H9 (cell line): Measurements from ENCODE around the gene NFKBIA. TPM values are rescaled to one million over a fixed set of nuclear protein-coding genes. Genes with fewer than 3 reads are reported as not detected.

ENCODE experiments used
- DNase-seq: peaks from one replicate; pipeline ENCODE4 v3.0.0-alpha.2; 2017
- H2AFZ ChIP-seq: one replicate; pipeline ENCODE4 v1.6.1; 2013; ENCODE audit warnings: mild to moderate bottlenecking, low read length, control low read depth, moderate library complexity
- H2AK5ac ChIP-seq: 2 replicates; pipeline ENCODE4 v1.6.1; 2013; ENCODE audit warnings: low read length, control low read depth, mixed read lengths; ENCODE audit not compliant: insufficient read length
- H2BK120ac ChIP-seq: one replicate; pipeline ENCODE4 v1.6.1; 2013; ENCODE audit warnings: low read depth, mild to moderate bottlenecking, low read length, control low read depth, inconsistent platforms; ENCODE audit not compliant: poor library complexity, severe bottlenecking
- H2BK12ac ChIP-seq: 2 replicates; pipeline ENCODE4 v1.6.1; 2013; ENCODE audit warnings: low read length, control low read depth, mixed read lengths, low read depth; ENCODE audit not compliant: insufficient read length
- H2BK15ac ChIP-seq: 2 replicates; pipeline ENCODE4 v1.6.1; 2013; ENCODE audit warnings: low read depth, low read length, control low read depth
- H2BK20ac ChIP-seq: one replicate; pipeline ENCODE4 v1.6.1; 2013; ENCODE audit warnings: low read depth, mild to moderate bottlenecking, low read length, control low read depth, inconsistent platforms; ENCODE audit not compliant: poor library complexity, severe bottlenecking
- H2BK5ac ChIP-seq: 2 replicates; pipeline ENCODE4 v1.6.1; 2013; ENCODE audit warnings: low read length, control low read depth, mixed read lengths; ENCODE audit not compliant: insufficient read length
- H3K14ac ChIP-seq: 2 replicates; pipeline ENCODE4 v1.6.1; 2013; ENCODE audit warnings: low read length, control low read depth; ENCODE audit not compliant: insufficient read depth
- H3K18ac ChIP-seq: 2 replicates; pipeline ENCODE4 v1.6.1; 2013; ENCODE audit warnings: low read depth, mild to moderate bottlenecking, mixed read lengths, low read length, control low read depth; ENCODE audit not compliant: insufficient read length
- H3K23ac ChIP-seq: 2 replicates; pipeline ENCODE4 v1.6.1; 2013; ENCODE audit warnings: low read length, control low read depth, mixed read lengths, low read depth; ENCODE audit not compliant: insufficient read length
- H3K23me2 ChIP-seq: 2 replicates; pipeline ENCODE4 v1.6.1; 2013; ENCODE audit warnings: low read depth, mild to moderate bottlenecking, mixed read lengths, low read length, control low read depth; ENCODE audit not compliant: insufficient read length, poor library complexity, severe bottlenecking
- H3K27ac ChIP-seq: 2 replicates; pipeline ENCODE4 v1.5.1; 2013; ENCODE audit warnings: low read length, control low read depth, mixed read lengths, low read depth; ENCODE audit not compliant: insufficient read length
- H3K27me3 ChIP-seq: 2 replicates; pipeline ENCODE4 v1.6.1; 2013; ENCODE audit warnings: low read length, control low read depth, inconsistent platforms; ENCODE audit not compliant: insufficient read depth
- H3K4ac ChIP-seq: 2 replicates; pipeline ENCODE4 v1.6.1; 2013; ENCODE audit warnings: low read depth, mild to moderate bottlenecking, control low read depth, inconsistent platforms, low read length, moderate library complexity
- H3K4me1 ChIP-seq: 2 replicates; pipeline ENCODE4 v1.6.1; 2013; ENCODE audit warnings: low read length, control low read depth, inconsistent platforms; ENCODE audit not compliant: insufficient read depth
- H3K4me2 ChIP-seq: 2 replicates; pipeline ENCODE4 v1.6.1; 2013; ENCODE audit warnings: low read length, control low read depth, mixed read lengths; ENCODE audit not compliant: insufficient read length, insufficient read depth
- H3K56ac ChIP-seq: 2 replicates; pipeline ENCODE4 v1.6.1; 2013; ENCODE audit warnings: low read depth, mild to moderate bottlenecking, mixed read lengths, low read length, control low read depth; ENCODE audit not compliant: insufficient read length
- H3K79me1 ChIP-seq: 2 replicates; pipeline ENCODE4 v1.6.1; 2013; ENCODE audit warnings: low read depth, mild to moderate bottlenecking, moderate library complexity, low read length, control low read depth, inconsistent platforms; ENCODE audit not compliant: insufficient read depth, poor library complexity, severe bottlenecking
- H3K79me2 ChIP-seq: 2 replicates; pipeline ENCODE4 v1.6.1; 2013; ENCODE audit warnings: low read length, control low read depth, inconsistent platforms; ENCODE audit not compliant: insufficient read depth
- H3K9ac ChIP-seq: 2 replicates; pipeline ENCODE4 v1.6.1; 2013; ENCODE audit warnings: low read length, control low read depth, mixed read lengths; ENCODE audit not compliant: insufficient read length; ENCODE audit errors: extremely low read depth
- H3K9me3 ChIP-seq: one replicate; pipeline ENCODE4 v1.6.1; 2013; ENCODE audit warnings: low read depth, low read length, inconsistent platforms; ENCODE audit not compliant: control insufficient read depth
- H3T11ph ChIP-seq: one replicate; pipeline ENCODE4 v1.6.1; 2013; ENCODE audit warnings: mild to moderate bottlenecking, low read length, control low read depth, inconsistent platforms
- H4K20me1 ChIP-seq: one replicate; pipeline ENCODE4 v1.6.1; 2013; ENCODE audit not compliant: control insufficient read depth, insufficient read length, insufficient read depth
- H4K5ac ChIP-seq: 2 replicates; pipeline ENCODE4 v1.6.1; 2013; ENCODE audit warnings: low read depth, mild to moderate bottlenecking, mixed read lengths, low read length, control low read depth; ENCODE audit not compliant: insufficient read length
- H4K8ac ChIP-seq: replicated peaks from 2 replicates; pipeline ENCODE4 v1.6.1; 2013; ENCODE audit warnings: low read length, control low read depth, mixed read lengths, low read depth; ENCODE audit not compliant: insufficient read length
- H4K91ac ChIP-seq: 2 replicates; pipeline ENCODE4 v1.6.1; 2013; ENCODE audit warnings: low read depth, mild to moderate bottlenecking, moderate library complexity, mixed read lengths, low read length, control low read depth; ENCODE audit not compliant: insufficient read length
- H3K27ac Mint-ChIP-seq, 3 experiments: 2 replicates in 2 of 3; 3 replicates in 1 of 3; pipeline ENCODE4 v1.8.0; 2020 to 2021; ENCODE audit warnings: mixed read lengths in 3 of 3, mild to moderate bottlenecking in 1 of 3, moderate library complexity in 1 of 3
- H3K27me3 Mint-ChIP-seq: 2 replicates; pipeline ENCODE4 v1.8.0; 2021; ENCODE audit warnings: low read depth, mild to moderate bottlenecking, moderate library complexity, mixed read lengths
- H3K36me3 Mint-ChIP-seq, 3 experiments: 2 replicates in 2 of 3; 3 replicates in 1 of 3; pipeline ENCODE4 v1.8.0; 2020 to 2021; ENCODE audit warnings: low read depth in 3 of 3, mixed read lengths in 3 of 3; ENCODE audit not compliant: insufficient read depth in 1 of 3
- H3K4me1 Mint-ChIP-seq, 2 experiments: 2 replicates each; pipeline ENCODE4 v1.8.0; 2020; ENCODE audit warnings: mixed read lengths in 2 of 2
- H3K4me3 Mint-ChIP-seq, 2 experiments: 2 replicates in 1 of 2; 3 replicates in 1 of 2; pipeline ENCODE4 v1.8.0; 2020 to 2021; ENCODE audit warnings: mild to moderate bottlenecking in 2 of 2, mixed read lengths in 2 of 2, moderate library complexity in 1 of 2
- H3K9me3 Mint-ChIP-seq, 2 experiments: 2 replicates in 1 of 2; 3 replicates in 1 of 2; pipeline ENCODE4 v1.8.0; 2020; ENCODE audit warnings: mild to moderate bottlenecking in 2 of 2, mixed read lengths in 2 of 2, moderate library complexity in 1 of 2
- CTCF ChIP-seq: fragments of 200-600 bp; sonication (generic); conservative IDR thresholded peaks from 3 replicates; pipeline ENCODE4 v1.8.0; 2021; ENCODE audit warnings: antibody characterized with exemption, mild to moderate bottlenecking
- WGBS: extraction: QIAGEN DNeasy Blood & Tissue Kit; methylation state at CpG from one replicate; pipeline ENCODE4 v1.1.7; 2013; ENCODE audit warnings: missing lambda C conversion rate, low lambda C conversion rate, mixed read lengths; ENCODE audit not compliant: insufficient read length; ENCODE audit errors: extremely low coverage; 5-methylcytosine and 5-hydroxymethylcytosine counted together
- total RNA-seq: library from RNA; stranded (reverse); gene quantifications from 2 replicates; pipeline ENCODE4 v1.2.1, GENCODE V29; 2021

Gene NFKBIA
- total RNA-seq, 1 experiment from 2014 or later = 38.4 TPM

- no peak overlapping the region for H4K8ac ChIP-seq
- no peak overlapping the region for H2AK5ac ChIP-seq
- H2BK15ac ChIP-seq = no peak overlapping the region
- H3K9me3 ChIP-seq = no peaks in the 10 kb centered on the region
- H3T11ph ChIP-seq = no peak overlapping the region
- H3K4me2 ChIP-seq = no peak overlapping the region
- H3K23me2 ChIP-seq = no peaks in the 10 kb centered on the region
- no peak for DNase-seq
- no peak for TF ChIP-seq CTCF
- no peak overlapping the region for H3K18ac ChIP-seq
- Mint-ChIP-seq H3K27ac (no peak overlapping the region; a peak in 3 of 7 replicates), H3K36me3 (no peaks in the 10 kb centered on the region), H3K9me3 (no peaks in the 10 kb centered on the region), H3K27me3 (no peaks in the 10 kb centered on the region), H3K4me1 (peaks cover 21 to 26% of the 10 kb centered on the region in 2 experiments), H3K4me3 (no peak overlapping the region)
- H3K14ac ChIP-seq = no peak overlapping the region
- H4K91ac ChIP-seq = no peak overlapping the region
- no peak overlapping the region for H2BK20ac ChIP-seq
- H3K79me1 ChIP-seq = no peaks in the 10 kb centered on the region
- no peaks in the 10 kb centered on the region for H3K27me3 ChIP-seq
- no peak overlapping the region for H2AFZ ChIP-seq
- H2BK12ac ChIP-seq = no peak overlapping the region
- no peaks in the 10 kb centered on the region for H4K20me1 ChIP-seq
- no peak overlapping the region for H3K4ac ChIP-seq
- no peak overlapping the region for H2BK5ac ChIP-seq
- H3K23ac ChIP-seq = no peak overlapping the region
- H2BK120ac ChIP-seq = no peak overlapping the region
- H4K5ac ChIP-seq = no peak overlapping the region
- H3K56ac ChIP-seq = no peak overlapping the region
- H3K4me1 ChIP-seq = no peaks in the 10 kb centered on the region
- H3K27ac ChIP-seq = no peak overlapping the region
- no CpG with 5 or more reads among the region's 5 CpGs for WGBS
- no peak overlapping the region for H3K9ac ChIP-seq
- H3K79me2 ChIP-seq = no peaks in the 10 kb centered on the region; the same call in 1 of the 2 replicates
Measured at GRCh38 chr14:35416108-35416750, 11.7 kb upstream of the NFKBIA start.
